ENCODE data around the gene MXRA5.
"Not testable (repeated sequence)": the region's sequence is repeated elsewhere in the genome, so short reads cannot be mapped to it uniquely, and the experiment has no call there.

The MXRA5 gene

DNA sequence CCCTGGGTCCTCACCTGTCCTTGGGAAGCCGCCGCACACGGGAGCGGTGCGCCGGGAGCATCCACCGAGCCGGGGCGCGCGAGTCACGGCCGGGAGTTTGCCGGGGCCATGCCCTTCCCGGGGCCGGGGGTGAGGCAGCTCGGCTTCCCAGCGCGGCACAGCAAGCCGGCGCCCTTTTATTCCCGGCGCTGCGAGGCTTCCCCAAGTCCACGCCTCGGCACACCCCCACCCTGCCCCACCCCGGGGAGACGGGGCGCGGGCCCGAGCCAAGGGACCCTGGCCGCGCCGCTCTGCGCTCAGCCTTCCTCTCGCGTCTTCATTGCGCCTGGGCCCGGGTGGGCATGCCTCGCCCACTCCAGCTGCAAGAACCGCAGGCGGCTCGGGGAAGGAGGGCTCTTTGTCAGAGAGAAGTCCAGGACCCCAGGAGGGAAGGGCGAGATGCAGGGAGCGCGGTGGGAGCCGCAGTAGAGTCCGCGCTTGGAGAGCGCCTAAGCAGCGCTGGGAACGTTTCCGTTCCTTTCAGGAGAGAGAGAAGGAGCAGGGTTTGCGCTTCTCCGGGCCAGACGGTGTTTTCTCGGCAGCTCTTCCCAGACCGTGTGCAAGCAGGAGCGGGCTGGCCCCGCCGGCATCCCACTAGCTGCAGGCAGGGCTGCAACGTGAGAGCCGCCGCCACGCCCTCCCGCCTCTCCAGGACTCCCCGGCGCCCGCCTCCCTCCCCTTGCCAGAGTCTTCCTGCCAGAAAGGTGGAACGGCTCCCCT, at the start of gene MXRA5:
Gene MXRA5 (minus strand): TSS at position 152 of the 759 bp plus-strand sequence. CDS start 2,819 bp downstream, outside the sequence.
- no peak for DNase-seq (ENCODE audit: low spot score)

DNA sequence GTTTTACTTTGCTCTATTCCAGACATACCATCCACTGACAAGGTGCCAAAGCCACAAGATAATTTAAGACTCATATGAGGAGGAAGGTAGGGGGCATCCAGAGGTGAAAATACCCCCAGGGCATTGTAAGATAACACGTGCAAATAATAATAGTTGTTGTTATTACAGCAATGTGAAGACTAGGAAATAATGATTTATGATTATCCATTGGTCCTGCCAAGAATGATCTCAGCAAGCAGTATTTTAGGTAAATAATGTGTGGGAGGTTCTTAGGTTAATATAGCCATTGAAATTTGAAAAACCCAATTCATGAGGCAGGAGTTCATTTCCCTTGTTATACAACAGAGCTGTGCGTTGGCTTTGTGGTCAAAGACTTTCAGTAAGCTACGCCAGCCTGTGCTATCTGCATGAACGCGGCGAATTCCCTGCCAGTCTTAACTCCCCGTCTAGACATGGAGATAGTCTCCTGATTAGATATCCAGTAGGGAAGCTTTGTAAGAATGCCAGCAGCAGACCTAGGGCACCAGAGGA, 47.2 kb upstream of the MXRA5 start:
- DNase-seq (ENCODE audit: low spot score), result no peak

DNA sequence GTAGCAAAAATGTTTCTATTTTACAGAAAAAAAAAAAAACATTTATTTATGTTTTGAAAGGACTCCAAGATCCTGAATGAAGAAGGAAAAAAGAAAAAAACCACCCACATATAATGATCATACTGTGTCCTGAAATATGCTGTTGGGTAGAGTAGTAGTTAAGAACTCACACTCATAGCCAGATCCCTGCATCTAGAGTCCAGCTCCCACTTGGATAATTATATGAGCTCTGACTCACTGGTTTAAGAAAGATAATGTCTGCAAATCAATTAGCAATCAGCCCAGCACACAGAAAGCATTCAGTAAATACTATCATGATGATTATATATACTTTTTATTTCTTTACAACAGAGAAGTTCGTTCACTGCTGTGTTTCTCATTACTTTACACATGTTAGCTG, 46.7 kb upstream of the MXRA5 start:
- no peak for DNase-seq (ENCODE audit: low spot score)

DNA sequence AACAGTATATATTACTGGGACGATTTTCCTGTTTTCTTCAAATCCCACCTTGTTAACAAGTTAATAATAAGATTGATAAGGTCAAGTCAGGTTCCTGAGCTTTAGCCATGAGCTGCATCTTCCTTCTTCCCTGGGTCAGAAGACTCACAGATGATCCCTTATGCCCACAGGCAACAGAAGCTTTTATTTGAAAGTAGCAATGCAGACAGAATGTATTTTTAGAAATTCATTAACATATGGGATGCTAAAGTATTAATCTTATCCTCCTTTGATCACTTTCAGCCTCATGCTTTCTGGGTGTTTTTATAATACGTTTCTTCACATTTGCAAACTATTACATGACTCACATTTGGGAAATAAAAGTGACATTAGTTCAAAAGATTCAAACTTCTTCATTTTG, 42.0 kb upstream of the MXRA5 start:
- no peak for DNase-seq (ENCODE audit: low spot score)

DNA sequence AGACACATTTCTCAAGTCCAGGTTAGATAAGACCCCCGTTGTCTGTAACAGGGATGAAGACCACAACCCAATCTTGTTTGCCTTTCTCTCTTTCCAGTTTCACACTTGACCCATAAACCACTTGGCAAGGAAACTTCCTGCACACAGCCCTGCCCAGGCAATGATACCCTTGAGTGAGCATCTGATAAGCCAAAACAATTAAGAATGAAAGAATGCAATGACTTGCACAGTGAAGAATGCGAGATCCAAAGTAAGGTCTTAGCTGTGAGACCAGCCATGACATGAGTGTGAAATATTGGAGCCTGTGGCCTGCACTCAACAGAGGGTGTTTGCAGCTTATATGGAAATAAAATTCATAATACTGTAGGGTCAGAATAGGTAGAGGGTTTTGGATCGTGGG, 37.9 kb upstream of the MXRA5 start:
- no peak for DNase-seq (ENCODE audit: low spot score)

- DNase-seq (ENCODE audit: low spot score), result no peak
These were observed 34.2 kb upstream of the MXRA5 start for GRCh38 chrX:3380603-3381002.

DNA sequence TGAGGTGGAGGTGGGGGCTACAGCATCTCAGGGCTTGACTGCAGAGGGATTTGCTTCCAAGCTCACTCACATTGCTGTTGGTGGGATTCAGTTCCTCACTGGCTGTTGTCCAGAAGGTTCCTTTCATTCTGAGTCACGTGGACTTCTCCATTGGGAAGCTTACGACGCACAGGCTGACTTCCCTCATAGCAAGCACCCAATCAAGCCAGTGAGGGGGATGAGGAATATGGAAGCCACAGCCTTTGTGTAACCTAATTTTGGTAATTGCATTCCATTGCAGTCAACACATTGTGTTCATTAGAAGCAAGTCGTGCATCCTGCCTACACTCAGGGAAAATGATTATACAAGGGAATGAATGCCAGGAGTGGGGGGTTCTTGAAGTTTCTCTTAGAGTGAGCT, 32.7 kb upstream of the MXRA5 start:
- DNase-seq (ENCODE audit: low spot score), result no peak

GRCh38 chrX:3378156-3378555, 31.7 kb upstream of the MXRA5 start:
- no peak for DNase-seq (ENCODE audit: low spot score)

- no peak for DNase-seq (ENCODE audit: low spot score)
These were observed 31.1 kb upstream of the MXRA5 start for GRCh38 chrX:3377560-3377959.

DNA sequence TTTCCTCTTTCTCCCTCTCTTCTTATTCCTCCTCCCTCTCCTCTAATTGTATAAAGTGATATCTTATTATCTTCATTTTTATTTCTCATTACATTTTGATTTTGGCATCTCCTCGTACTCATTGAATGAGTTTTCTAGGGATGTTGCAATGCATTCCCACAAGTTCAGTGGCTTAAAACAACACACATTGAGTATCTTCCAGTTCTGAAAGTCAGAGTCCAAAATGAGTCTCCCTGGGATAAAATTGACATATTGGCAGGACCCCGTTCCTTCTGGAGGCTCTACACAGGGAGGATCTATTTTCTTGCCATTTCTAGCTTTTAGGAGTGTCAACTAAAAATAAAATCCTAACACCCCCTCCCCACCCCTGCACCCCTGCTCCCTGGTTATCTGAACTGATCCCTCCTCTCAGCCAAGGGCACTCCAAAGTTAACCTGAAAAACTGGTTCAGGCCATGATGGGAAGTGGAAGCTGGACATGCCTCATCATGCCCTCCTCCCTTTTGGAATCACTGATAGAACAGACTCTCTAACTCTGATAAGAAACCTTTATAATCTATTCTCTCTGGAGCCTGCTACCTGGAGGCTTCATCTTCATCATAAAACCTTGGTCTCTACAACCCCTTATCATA, 29.5 kb upstream of the MXRA5 start:
- not testable (repeated sequence) for DNase-seq (ENCODE audit: low spot score)

- no peak for DNase-seq (ENCODE audit: low spot score)
These were observed 27.8 kb upstream of the MXRA5 start for GRCh38 chrX:3374108-3374800.

DNA sequence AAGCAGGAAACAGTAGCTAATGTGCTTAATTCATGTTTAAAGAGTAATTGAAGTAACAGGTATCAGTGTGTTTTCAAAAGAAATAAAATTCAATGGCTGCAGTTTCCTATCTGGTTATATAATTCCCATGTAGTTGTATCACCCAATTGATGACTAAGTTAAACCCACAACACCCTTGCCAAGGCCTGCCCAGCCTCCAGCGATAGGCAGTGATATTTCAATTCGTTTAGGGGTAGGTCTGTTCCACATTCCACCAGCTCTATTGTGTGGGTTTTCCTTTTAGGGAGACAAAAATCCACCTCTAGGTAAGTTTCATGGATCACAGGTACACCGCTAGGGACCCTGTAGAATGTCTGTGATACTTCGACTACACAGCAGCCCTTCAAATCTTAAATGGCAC, 24.7 kb upstream of the MXRA5 start:
- no peak for DNase-seq (ENCODE audit: low spot score)

GRCh38 chrX:3370656-3371055, 24.2 kb upstream of the MXRA5 start:
- no peak for DNase-seq (ENCODE audit: low spot score)

DNA sequence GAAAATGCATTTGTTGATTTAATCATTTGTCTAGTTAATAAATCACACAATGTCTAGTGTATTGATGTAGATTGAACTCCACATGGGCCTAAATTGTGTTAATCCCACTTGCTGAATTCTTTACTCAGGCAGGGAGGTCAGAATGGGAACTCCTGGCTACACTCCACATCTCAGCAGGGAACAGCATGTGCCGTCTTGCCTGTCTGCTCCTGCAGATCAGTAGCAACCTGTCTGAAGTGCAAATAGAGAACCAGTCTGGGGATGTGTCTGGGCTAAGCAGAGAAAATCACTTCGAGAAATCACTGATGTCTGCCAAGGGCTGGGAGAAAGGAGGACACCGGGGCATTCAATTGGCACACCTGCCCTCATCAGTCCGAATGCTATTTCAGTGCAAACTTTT, 16.5 kb upstream of the MXRA5 start:
- DNase-seq (ENCODE audit: low spot score), result no peak

- no peak for DNase-seq (ENCODE audit: low spot score)
These were observed 14.4 kb upstream of the MXRA5 start for GRCh38 chrX:3360881-3361280.

- DNase-seq (ENCODE audit: low spot score), result not testable (repeated sequence)
These were observed 6.3 kb upstream of the MXRA5 start for GRCh38 chrX:3352741-3353140.

GRCh38 chrX:3351276-3351675, 4.8 kb upstream of the MXRA5 start:
- no peak for DNase-seq (ENCODE audit: low spot score)

GRCh38 chrX:3348191-3348590, 1.7 kb upstream of the MXRA5 start:
- no peak for DNase-seq (ENCODE audit: low spot score)

GRCh38 chrX:3345281-3346191, 916 bp downstream of the MXRA5 start:
- DNase-seq (ENCODE audit: low spot score), result no peak

DNA sequence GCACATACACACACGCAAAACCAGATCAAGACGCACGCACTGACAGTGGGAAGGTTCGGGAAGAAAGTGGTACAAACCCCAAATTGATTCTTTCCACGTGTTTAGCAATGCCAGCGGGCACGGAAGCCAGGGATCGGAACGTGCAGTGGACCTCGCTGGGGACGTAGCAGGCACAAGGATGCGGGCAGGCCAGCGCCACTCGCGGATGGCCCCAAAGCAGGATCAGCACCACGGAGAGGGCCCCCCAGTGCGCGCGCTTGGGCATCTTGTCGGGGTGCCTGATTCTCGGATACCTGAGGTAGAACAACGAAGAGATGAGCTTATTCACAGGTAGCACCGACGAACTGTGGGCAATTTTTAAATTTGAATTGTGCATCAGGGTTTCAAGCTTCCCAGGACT, 2.9 kb downstream of the MXRA5 start:
- not testable (repeated sequence) for DNase-seq (ENCODE audit: low spot score)

GRCh38 chrX:3340016-3340415, 6.4 kb downstream of the MXRA5 start:
- DNase-seq (ENCODE audit: low spot score), result no peak

DNA sequence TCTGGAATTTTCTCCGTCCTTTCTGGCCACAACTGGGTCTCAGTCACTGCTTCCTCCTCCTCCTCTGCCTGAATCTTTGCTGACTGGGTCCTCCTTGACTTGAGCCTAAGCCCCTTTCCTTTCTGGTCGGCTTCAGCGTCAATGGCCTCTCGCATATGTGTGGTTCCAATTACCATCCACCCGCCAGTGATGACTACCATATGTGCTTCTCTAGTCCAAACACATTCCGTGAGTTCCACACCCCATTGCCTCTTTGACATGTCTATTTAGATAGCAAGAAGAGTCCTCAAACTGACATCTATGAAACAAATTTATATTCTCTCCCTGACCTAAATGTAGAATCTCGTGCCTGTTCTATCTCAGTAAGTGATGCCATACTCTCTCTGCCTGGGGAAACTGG, 19.8 kb downstream of the MXRA5 start:
- DNase-seq (ENCODE audit: low spot score), result no peak

All from RKO (cell line).